Mammary epithelial cell (primary cell): ENCODE data around the gene ZNF778.

ENCODE experiments used
- EZH2 ChIP-seq: IDR thresholded peaks from 2 replicates; pipeline ENCODE4 v1.6.1; 2012; ENCODE audit warnings: low read length, inconsistent platforms, borderline replicate concordance
- TF ChIP-seq, protein P1 (sequence below), 2 donors: IDR thresholded peaks in 1 of 2; conservative IDR thresholded peaks in 1 of 2; 2 replicates each; pipeline ENCODE4 v1.5.1; 2011 to 2012; ENCODE audit warnings: inconsistent platforms in 2 of 2, low read length in 2 of 2, mild to moderate bottlenecking in 2 of 2, control low read depth in 1 of 2, low read depth in 1 of 2; ENCODE audit not compliant: insufficient read depth in 1 of 2; ENCODE audit errors: extremely low read depth in 1 of 2

DNA sequence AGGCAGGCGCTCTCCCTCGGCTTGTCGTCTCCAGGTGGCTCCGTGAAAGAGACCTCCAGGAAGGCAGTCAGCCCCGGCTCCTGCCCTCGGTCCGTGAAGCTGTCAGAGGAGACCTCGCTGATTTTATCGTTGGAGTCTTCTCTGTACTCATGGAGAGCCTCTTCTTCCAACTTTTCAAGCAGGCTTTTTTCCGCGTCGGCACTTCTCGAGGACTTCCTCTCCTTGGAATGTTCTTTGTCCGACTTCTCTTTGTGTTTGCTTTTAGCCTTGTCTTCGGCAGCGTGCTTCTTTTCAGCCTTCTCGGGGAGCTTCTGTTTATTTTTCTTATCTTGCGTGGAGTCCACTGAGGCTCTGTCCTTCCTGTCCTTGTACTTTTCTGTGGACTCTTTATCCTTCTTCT lies 65.0 kb downstream of the ZNF778 start:
- TF ChIP-seq, protein P1, sequence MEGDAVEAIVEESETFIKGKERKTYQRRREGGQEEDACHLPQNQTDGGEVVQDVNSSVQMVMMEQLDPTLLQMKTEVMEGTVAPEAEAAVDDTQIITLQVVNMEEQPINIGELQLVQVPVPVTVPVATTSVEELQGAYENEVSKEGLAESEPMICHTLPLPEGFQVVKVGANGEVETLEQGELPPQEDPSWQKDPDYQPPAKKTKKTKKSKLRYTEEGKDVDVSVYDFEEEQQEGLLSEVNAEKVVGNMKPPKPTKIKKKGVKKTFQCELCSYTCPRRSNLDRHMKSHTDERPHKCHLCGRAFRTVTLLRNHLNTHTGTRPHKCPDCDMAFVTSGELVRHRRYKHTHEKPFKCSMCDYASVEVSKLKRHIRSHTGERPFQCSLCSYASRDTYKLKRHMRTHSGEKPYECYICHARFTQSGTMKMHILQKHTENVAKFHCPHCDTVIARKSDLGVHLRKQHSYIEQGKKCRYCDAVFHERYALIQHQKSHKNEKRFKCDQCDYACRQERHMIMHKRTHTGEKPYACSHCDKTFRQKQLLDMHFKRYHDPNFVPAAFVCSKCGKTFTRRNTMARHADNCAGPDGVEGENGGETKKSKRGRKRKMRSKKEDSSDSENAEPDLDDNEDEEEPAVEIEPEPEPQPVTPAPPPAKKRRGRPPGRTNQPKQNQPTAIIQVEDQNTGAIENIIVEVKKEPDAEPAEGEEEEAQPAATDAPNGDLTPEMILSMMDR (conservative IDR thresholded peaks at IDR 0.05 in 1 of 2, IDR thresholded peaks at IDR 0.05 in 1 of 2; ENCODE audit: extremely low read depth in 1 of 2, insufficient read depth in 1 of 2, low read depth in 1 of 2, low read length in 2 of 2): no peak
- TF ChIP-seq EZH2: no peak
